NAMALWA (cell line): ENCODE measurements around the gene EIF5A.

Experiments used
- DNase-seq: peaks from one replicate; pipeline ENCODE4 v3.0.0-alpha.2; 2015; ENCODE audit warnings: low spot score

The EIF5A gene

GRCh38 chr17:7306911-7307685, at the start of gene EIF5A:
EIF5A (plus strand) TSS chr17:7307628; CDS start chr17:7309636, 2,008 bp downstream.
- DNase-seq: peak; percentile 98

DNA sequence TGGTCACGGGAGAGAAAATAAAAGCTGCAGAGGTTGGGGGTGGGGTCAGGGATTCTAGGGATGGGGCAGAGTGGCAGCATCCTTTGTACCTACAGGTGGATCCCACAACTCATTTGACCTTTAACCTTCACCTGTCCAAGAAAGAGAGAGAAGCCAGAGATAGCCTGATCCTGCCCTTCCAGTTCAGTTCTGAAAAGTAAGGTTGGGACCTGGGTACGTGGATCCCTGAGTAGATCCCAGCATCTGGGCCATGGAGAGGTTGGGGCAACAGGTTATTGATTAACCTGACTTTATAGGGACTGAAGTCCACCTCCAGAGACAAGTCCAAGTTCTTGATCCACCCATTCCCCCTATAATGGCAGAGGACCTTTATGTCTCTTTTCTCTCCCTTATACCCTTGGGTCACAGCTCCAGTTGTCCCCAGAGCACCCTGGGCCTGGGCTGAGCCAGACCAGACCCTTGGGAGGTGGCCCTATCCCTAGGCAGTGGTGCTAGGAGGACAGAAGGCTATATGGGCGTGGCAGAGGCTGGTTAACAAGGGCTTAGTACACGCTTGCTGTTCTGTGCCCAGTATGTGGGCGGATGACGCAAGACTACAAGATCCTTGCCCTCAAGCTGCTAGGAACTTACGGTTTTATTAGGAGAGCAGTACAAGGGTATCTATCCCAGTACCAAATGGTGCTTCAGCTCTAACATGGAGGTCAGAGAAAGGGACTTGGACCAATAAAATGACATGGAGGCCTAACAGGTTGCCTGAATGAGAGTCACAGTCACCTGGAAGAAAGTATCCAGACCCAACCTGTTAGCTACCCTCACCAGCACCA, 48.5 kb upstream of the EIF5A start:
- DNase-seq: no peak

DNA sequence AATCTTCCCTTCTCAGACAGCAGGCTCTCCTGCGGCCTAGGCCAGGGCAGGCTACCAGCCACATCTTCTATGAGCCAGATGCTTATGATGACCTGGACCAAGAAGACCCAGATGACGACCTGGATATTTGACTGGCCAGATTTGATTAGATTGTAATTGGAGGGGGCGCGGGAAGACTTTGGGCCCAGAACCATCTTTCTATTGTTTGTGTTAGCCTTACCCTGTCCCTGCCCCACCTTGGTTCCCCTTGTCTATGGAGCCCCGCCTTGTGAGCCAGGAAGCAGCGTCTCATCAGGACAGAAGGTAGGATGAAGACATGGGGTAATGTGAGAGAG, 47.9 kb upstream of the EIF5A start:
- DNase-seq: no peak

DNA sequence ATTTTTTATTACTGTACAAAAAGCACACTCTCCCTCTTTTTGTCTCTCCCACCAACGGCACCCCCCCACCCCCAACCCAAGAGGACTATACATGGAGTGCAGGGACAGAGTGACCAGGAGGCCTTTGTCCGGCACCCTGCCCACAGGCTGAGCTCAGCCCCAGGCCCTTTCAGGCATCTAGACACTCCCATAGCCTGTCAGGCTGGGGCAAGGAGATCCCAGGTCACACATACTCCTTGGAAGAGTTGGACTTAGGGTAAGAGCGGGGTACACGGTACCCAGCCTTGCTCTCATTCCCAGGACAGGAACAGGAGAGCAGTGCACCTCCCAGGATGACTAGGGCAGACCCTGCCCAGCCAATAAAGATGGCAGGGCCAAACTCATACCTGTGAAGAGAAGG, 47.3 kb upstream of the EIF5A start:
- no peak for DNase-seq

DNA sequence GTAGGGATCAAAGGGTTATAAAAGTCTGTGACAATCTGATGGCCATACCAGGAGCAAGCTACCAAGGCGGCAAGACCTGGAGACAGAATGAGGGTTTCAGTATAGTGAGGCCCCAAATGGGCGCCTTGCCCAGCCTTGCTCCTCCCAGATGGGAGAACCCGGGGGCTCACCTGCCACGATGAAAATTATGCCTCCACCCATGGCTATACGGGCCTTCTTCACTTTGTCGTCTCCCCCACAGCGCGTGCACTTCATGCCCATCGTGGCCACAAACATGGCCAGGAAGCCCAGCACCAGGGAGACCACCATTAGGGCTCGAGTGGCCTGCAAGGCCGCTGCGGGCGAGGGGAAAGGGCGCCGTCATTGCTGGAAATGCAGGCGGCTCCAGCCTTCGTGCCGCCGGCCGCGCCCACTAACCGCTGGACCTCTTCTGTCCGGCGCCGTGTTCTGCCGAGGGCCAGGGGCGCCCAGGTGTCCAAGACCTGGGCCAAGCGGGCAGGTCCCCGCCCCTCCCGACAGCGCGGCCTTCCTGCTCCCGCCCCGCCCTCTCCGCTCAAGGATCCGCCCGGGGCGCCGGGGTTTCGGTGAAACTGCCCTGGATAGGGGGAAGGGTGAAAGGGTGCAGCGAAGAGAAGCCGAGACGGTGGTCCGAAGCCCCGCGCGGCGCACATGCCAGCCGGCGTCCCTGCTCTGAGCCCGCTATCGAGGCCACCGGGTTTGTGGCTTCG, 46.6 kb upstream of the EIF5A start:
- no peak for DNase-seq

- DNase-seq: no peak
Observed at GRCh38 chr17:7261379-7262191, 45.8 kb upstream of the EIF5A start.

DNA sequence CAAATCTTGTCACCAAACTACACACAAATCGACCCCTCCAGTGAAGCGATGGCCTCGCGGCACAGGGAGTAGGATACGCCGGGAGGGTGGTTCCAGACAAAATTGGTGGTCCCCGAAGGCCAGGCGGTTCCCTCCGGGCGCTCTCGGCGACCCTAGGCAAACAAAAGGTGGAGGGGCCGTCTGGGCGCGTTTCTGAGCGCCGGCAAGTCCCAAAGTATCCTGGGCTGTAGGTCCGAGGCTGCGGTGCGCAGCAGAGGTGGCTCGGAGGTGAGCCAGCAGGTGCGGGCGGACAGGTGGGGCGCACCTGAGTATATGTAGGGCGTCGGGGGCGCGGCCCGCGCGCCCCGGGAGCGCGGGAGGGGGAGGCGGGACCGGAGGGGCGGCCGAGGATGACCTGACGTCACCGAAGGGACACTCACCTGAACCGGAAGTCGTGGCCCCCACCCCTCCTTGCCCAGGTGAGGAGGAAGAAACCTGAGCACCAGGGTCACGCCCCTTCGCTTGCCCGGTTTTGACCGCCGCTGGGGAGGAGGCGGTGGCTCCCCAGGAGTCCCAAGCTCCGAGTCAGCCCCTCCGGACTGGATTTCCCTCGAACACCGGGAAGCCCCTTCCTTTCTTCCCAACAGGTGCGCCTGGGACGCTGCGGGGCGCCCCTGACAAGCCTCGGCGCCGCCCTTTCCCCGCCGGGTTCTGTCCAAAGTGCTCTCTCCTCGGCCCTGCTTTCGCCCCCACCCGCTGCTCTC, 45.1 kb upstream of the EIF5A start, which contains the start of gene CLDN7:
Gene CLDN7, minus strand, starts transcription at position 287 of the 743 bp plus-strand sequence. CDS start 435 bp downstream, outside the sequence.
- no peak for DNase-seq

DNA sequence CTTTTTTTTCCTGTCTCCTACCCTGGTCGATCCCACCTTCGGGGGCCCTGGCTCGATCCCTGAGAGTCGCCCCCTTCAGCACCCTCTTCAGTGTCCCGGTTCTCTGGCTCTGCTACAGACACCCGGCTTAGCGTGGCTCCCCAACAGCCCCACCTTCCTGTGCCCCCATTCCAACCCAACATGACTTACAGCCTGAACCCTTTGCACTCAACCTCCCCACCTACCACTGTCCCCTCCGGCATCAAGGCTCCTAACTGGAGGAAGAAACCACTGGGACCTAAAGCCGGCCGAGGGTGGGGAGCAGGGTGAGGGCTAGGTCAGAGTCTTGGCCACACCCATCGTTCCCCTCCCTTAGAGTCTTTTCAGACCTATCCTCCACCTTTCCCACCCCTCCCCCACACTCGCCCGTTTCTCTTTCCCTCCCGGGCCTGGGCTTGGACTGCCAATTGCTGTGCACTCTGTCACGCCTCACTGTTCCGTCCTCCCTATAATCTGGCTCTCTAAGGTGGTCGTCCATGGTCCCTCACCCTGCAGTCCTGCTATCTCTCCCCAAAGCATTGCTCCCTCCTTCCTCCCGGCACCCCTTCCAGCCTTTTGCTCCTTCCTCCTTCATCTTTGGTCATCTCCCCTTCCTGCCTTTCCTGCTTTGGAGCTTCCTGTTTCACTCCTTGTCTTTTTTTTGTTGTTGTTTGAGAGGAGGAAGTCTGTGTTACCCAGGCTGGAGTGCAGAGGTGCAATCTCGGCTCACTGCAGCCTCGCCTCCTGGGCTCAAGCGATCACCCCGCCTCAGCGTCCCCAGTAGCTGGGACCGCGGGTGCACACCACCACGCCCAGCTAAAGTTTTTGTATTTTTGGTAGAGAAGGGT, 44.3 kb upstream of the EIF5A start:
- no peak for DNase-seq

- DNase-seq: no peak
Observed at GRCh38 chr17:7263801-7264078, 43.7 kb upstream of the EIF5A start.

- DNase-seq: no peak
Observed at GRCh38 chr17:7266784-7267183, 40.6 kb upstream of the EIF5A start.

GRCh38 chr17:7279448-7279847, 28.0 kb upstream of the EIF5A start:
- no peak for DNase-seq

DNA sequence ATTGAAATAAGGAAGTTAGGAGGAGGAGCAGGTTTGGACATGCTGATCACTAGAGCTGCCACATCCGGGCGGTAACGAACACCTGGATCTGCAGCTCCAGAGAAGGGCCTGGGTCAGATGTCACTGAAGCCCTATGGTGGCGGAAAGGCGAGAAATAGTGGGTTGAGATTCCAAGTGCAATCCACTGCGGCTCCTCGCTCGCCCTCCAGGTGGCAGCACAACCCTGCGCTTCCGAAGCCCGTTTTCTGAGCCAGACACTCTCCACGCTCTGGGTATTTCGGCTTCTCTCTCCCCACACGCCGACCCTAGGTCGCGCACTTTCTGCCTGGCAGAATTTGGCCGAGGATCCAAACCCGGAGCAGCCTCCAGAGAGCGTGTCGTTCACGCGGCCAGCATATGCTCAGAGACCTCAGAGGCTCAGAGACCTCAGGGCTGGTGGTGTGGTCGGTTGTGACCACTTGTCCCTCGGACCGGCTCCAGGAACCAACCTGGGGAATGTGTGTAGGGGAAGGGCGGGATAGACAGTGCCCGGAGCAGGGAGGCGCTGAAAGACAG, 26.8 kb upstream of the EIF5A start:
- peak; percentile 91 for DNase-seq

DNA sequence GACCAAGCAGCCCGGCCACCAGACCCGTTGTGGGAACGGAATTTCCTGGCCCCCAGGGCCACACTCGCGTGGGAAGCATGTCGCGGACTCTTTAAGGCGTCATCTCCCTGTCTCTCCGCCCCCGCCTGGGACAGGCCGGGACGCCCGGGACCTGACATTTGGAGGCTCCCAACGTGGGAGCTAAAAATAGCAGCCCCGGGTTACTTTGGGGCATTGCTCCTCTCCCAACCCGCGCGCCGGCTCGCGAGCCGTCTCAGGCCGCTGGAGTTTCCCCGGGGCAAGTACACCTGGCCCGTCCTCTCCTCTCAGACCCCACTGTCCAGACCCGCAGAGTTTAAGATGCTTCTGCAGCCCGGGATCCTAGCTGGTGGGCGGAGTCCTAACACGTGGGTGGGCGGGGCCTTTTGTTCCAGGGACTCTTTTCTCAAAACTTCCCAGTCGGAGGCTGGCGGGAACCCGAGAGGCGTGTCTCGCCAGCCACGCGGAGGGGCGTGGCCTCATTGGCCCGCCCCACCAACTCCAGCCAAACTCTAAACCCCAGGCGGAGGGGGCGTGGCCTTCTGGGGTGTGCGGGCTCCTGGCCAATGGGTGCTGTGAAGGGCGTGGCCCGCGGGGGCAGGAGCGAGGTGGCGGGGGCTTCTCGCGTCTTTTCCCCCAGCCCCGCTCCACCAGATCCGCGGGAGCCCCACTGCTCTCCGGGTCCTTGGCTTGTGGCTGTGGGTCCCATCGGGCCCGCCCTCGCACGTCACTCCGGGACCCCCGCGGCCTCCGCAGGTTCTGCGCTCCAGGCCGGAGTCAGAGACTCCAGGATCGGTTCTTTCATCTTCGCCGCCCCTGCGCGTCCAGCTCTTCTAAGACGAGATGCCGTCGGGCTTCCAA, 26.1 kb upstream of the EIF5A start, which contains the start of gene SLC2A4:
Gene SLC2A4, plus strand, starts transcription at position 645 of the 879 bp plus-strand sequence. Its CDS starts 217 bp downstream, at position 862.
- DNase-seq: peak; percentile 92

- DNase-seq: no peak
Observed at GRCh38 chr17:7281953-7282751, 25.3 kb upstream of the EIF5A start.

GRCh38 chr17:7282752-7283321, 24.6 kb upstream of the EIF5A start:
- peak; percentile 35 for DNase-seq

DNA sequence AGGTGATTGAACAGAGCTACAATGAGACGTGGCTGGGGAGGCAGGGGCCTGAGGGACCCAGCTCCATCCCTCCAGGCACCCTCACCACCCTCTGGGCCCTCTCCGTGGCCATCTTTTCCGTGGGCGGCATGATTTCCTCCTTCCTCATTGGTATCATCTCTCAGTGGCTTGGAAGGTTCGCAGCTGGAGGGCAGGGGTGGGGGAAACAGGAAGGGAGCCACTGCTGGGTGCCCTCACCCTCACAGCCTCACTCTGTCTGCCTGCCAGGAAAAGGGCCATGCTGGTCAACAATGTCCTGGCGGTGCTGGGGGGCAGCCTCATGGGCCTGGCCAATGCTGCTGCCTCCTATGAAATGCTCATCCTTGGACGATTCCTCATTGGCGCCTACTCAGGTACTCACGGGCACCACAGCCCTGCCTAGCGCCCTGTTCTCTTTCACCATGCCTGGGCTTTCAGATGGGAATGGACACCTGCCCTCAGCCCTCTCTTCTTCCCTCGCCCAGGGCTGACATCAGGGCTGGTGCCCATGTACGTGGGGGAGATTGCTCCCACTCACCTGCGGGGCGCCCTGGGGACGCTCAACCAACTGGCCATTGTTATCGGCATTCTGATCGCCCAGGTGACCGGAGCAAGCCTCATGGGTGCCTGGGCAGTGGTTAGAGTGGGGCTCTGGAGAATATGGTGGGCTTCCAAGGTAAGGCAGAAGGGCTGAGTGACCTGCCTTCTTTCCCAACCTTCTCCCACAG, 23.8 kb upstream of the EIF5A start:
- DNase-seq: no peak

DNA sequence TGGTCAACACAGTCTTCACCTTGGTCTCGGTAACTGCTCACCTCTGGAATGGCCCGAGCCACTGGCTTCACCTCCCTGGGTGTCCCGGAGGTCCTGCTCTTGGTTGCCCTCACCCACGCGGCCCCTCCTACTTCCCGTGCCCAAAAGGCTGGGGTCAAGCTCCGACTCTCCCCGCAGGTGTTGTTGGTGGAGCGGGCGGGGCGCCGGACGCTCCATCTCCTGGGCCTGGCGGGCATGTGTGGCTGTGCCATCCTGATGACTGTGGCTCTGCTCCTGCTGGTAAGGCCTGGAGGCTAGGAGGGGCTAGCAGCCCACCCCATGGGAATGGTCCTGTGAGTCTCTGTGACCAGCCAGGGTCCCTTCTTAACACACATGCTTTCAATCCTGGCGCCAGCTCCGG, 22.5 kb upstream of the EIF5A start:
- no peak for DNase-seq
